WTC11 (cell line): ENCODE results near the gene KCNIP1.

Source experiments
- ATF3 ChIP-seq: sonication (generic); formaldehyde crosslinking; conservative IDR thresholded peaks from 2 replicates; pipeline ENCODE4 v1.8.1; 2022; ENCODE audit warnings: mild to moderate bottlenecking, missing genetic modification reagents
- GABPB1 ChIP-seq: sonication (generic); formaldehyde crosslinking; IDR thresholded peaks from 2 replicates; pipeline ENCODE4 v1.8.1; 2023; ENCODE audit warnings: mild to moderate bottlenecking, missing genetic modification reagents
- IRF1 ChIP-seq: sonication (generic); formaldehyde crosslinking; IDR thresholded peaks from 2 replicates; pipeline ENCODE4 v1.8.0; 2023; ENCODE audit warnings: missing genetic modification reagents
- NR3C1 ChIP-seq: sonication (generic); formaldehyde crosslinking; conservative IDR thresholded peaks from 2 replicates; pipeline ENCODE4 v1.8.1; 2023; ENCODE audit warnings: low read depth, mild to moderate bottlenecking, missing genetic modification reagents
- PREB ChIP-seq: sonication (generic); formaldehyde crosslinking; IDR thresholded peaks from 2 replicates; pipeline ENCODE4 v1.8.1; 2022; ENCODE audit warnings: mild to moderate bottlenecking, missing genetic modification reagents, moderate library complexity, borderline replicate concordance
- STAT6 ChIP-seq: sonication (generic); formaldehyde crosslinking; conservative IDR thresholded peaks from 2 replicates; pipeline ENCODE4 v1.8.1; 2023; ENCODE audit warnings: mild to moderate bottlenecking, low read depth, missing genetic modification reagents, moderate library complexity
- TCF7 ChIP-seq: sonication (generic); formaldehyde crosslinking; IDR thresholded peaks from 2 replicates; pipeline ENCODE4 v1.8.0; 2022; ENCODE audit warnings: mild to moderate bottlenecking, low read depth, missing genetic modification reagents, moderate library complexity
- ZNF138 ChIP-seq: sonication (generic); formaldehyde crosslinking; conservative IDR thresholded peaks from 2 replicates; pipeline ENCODE4 v1.8.1; 2022; ENCODE audit warnings: mild to moderate bottlenecking, moderate library complexity, missing genetic modification reagents
- TF ChIP-seq, protein P1 (sequence below): fragments of 200-600 bp; IDR thresholded peaks from 2 replicates; pipeline ENCODE4 v1.8.0; 2022; ENCODE audit warnings: antibody characterized with exemption
- TF ChIP-seq, protein P2 (sequence below): sonication (generic); formaldehyde crosslinking; IDR thresholded peaks from 2 replicates; pipeline ENCODE4 v1.8.1; 2022; ENCODE audit warnings: low read depth, missing genetic modification reagents, borderline replicate concordance

DNA sequence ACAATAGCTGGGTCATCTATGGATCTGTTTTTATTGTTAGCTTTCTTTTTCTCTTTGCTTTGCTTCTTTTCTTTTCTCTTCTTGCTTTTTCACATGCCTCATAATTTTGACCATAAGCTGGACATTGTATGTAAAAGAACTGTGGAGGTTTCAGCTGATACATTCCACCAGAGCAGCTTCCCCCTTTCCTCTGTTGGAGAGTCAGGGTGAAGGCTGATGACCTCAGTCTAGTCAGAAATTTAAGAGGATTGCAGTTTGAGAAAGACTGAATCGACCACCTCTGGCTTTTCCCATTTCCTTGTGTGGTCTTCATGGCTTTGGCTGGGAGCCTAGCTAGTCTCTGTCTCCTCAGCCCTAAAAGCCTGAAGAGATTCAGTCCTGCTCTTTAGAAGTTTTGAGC lies 42.0 kb downstream of the KCNIP1 start:
- TF ChIP-seq IRF1 (CRISPR knock-in tag) = no peak
- TF ChIP-seq, protein P1, sequence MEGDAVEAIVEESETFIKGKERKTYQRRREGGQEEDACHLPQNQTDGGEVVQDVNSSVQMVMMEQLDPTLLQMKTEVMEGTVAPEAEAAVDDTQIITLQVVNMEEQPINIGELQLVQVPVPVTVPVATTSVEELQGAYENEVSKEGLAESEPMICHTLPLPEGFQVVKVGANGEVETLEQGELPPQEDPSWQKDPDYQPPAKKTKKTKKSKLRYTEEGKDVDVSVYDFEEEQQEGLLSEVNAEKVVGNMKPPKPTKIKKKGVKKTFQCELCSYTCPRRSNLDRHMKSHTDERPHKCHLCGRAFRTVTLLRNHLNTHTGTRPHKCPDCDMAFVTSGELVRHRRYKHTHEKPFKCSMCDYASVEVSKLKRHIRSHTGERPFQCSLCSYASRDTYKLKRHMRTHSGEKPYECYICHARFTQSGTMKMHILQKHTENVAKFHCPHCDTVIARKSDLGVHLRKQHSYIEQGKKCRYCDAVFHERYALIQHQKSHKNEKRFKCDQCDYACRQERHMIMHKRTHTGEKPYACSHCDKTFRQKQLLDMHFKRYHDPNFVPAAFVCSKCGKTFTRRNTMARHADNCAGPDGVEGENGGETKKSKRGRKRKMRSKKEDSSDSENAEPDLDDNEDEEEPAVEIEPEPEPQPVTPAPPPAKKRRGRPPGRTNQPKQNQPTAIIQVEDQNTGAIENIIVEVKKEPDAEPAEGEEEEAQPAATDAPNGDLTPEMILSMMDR = no peak
- TF ChIP-seq NR3C1 (CRISPR knock-in tag) = no peak
- no peak for TF ChIP-seq TCF7
- TF ChIP-seq ATF3 = no peak
- no peak for TF ChIP-seq ZNF138 (CRISPR knock-in tag)
- TF ChIP-seq, protein P2, sequence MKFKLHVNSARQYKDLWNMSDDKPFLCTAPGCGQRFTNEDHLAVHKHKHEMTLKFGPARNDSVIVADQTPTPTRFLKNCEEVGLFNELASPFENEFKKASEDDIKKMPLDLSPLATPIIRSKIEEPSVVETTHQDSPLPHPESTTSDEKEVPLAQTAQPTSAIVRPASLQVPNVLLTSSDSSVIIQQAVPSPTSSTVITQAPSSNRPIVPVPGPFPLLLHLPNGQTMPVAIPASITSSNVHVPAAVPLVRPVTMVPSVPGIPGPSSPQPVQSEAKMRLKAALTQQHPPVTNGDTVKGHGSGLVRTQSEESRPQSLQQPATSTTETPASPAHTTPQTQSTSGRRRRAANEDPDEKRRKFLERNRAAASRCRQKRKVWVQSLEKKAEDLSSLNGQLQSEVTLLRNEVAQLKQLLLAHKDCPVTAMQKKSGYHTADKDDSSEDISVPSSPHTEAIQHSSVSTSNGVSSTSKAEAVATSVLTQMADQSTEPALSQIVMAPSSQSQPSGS = no peak
- TF ChIP-seq GABPB1 (CRISPR knock-in tag) = no peak
- TF ChIP-seq STAT6 (CRISPR knock-in tag) = no peak
- no peak for TF ChIP-seq PREB (CRISPR knock-in tag)
